IMR-90 (cell line): ENCODE data around the gene CDH23. TPM values are rescaled to one million over a fixed set of nuclear protein-coding genes. Genes with fewer than 3 reads are reported as not detected.

ENCODE experiments used
- ATAC-seq: fragments of 200-7000 bp; cut with Tn5 transposase; 2 replicates; pipeline ENCODE4 v1.9.1; 2020; ENCODE audit warnings: low read depth, mild to moderate bottlenecking, moderate library complexity
- BruUV-seq: library from RNA; stranded (reverse); fragments of 400-500 nt; replicated peaks from 2 replicates; lab custom pipeline; 2021; lab: Mats Ljungman, UMichigan
- CTCF ChIA-PET: fragments of 300-600 bp; formaldehyde crosslinking; extraction: SDS; loops from one replicate; lab custom pipeline; 2021; ENCODE audit warnings: antibody characterized with exemption; lab: Yijun Ruan, JAX
- POLR2A ChIA-PET: fragments of 300-600 bp; sonication (Branson Sonifier 250); formaldehyde crosslinking; loops from one replicate; lab custom pipeline; 2022; ENCODE audit warnings: antibody characterized with exemption; ENCODE audit not compliant: unreplicated experiment; lab: Charles Lee
- DNase-seq: peaks from one replicate; pipeline ENCODE4 v3.0.0; 2013
- H2AFZ ChIP-seq: replicated peaks from 2 replicates; pipeline ENCODE3; 2013; ENCODE audit warnings: low read length, mild to moderate bottlenecking; ENCODE audit not compliant: poor library complexity
- H2AK5ac ChIP-seq: 2 replicates; pipeline ENCODE4 v1.6.1; 2013; ENCODE audit warnings: low read depth, low read length, inconsistent platforms
- H2AK9ac ChIP-seq: replicated peaks from 2 replicates; pipeline ENCODE3; 2013; ENCODE audit warnings: mild to moderate bottlenecking, low read depth, low read length, moderate library complexity; ENCODE audit not compliant: poor library complexity
- H2BK120ac ChIP-seq: 2 replicates; pipeline ENCODE4 v1.6.1; 2013; ENCODE audit warnings: low read depth, low read length, inconsistent platforms
- H2BK15ac ChIP-seq: 3 replicates; pipeline ENCODE4 v1.6.1; 2013; ENCODE audit warnings: low read depth, low read length, inconsistent platforms
- H2BK20ac ChIP-seq: 2 replicates; pipeline ENCODE4 v1.6.1; 2013; ENCODE audit warnings: low read depth, mild to moderate bottlenecking, inconsistent platforms, low read length, moderate library complexity
- H2BK5ac ChIP-seq: 2 replicates; pipeline ENCODE4 v1.6.1; 2013; ENCODE audit warnings: mild to moderate bottlenecking, low read depth, low read length, inconsistent platforms; ENCODE audit not compliant: poor library complexity, severe bottlenecking
- H3K14ac ChIP-seq: replicated peaks from 2 replicates; pipeline ENCODE4 v1.6.1; 2013; ENCODE audit warnings: low read depth, low read length, inconsistent platforms
- H3K18ac ChIP-seq: 2 replicates; pipeline ENCODE4 v1.6.1; 2013; ENCODE audit warnings: low read depth, low read length, control low read depth
- H3K23ac ChIP-seq: 2 replicates; pipeline ENCODE4 v1.6.1; 2013; ENCODE audit warnings: low read depth, low read length, inconsistent platforms
- H3K27ac ChIP-seq: 2 replicates; pipeline ENCODE4 v1.5.1; 2013; ENCODE audit warnings: mild to moderate bottlenecking, control low read depth, low read length; ENCODE audit not compliant: insufficient read depth
- H3K27me3 ChIP-seq: 2 replicates; pipeline ENCODE4 v1.6.1; 2013; ENCODE audit warnings: low read length; ENCODE audit not compliant: control insufficient read depth, insufficient read depth
- H3K36me3 ChIP-seq: 2 replicates; pipeline ENCODE4 v1.6.1; 2013; ENCODE audit warnings: low read length, mixed read lengths; ENCODE audit not compliant: control insufficient read depth, insufficient read depth
- H3K4ac ChIP-seq: 2 replicates; pipeline ENCODE4 v1.6.1; 2013; ENCODE audit warnings: low read depth, low read length, inconsistent platforms
- H3K4me1 ChIP-seq: 2 replicates; pipeline ENCODE4 v1.6.1; 2013; ENCODE audit warnings: low read length, mixed read lengths; ENCODE audit not compliant: control insufficient read depth, insufficient read depth
- H3K4me2 ChIP-seq: 2 replicates; pipeline ENCODE4 v1.6.1; 2013; ENCODE audit warnings: low read depth, mild to moderate bottlenecking, control low read depth, low read length, moderate library complexity
- H3K4me3 ChIP-seq: 2 replicates; pipeline ENCODE4 v1.5.1; 2013; ENCODE audit warnings: low read depth, mild to moderate bottlenecking, control low read depth, low read length, moderate library complexity; ENCODE audit not compliant: insufficient read depth
- H3K56ac ChIP-seq: 2 replicates; pipeline ENCODE4 v1.6.1; 2013; ENCODE audit warnings: low read length, inconsistent platforms; ENCODE audit not compliant: insufficient read depth; ENCODE audit errors: extremely low read depth
- H3K79me1 ChIP-seq, 2 experiments: 2 replicates each; pipeline ENCODE4 v1.6.1; 2013; ENCODE audit warnings: low read length in 2 of 2, inconsistent platforms in 1 of 2, low read depth in 1 of 2
- H3K9ac ChIP-seq: 2 replicates; pipeline ENCODE4 v1.6.1; 2013; ENCODE audit warnings: low read depth, low read length, control low read depth
- H3K9me1 ChIP-seq: 2 replicates; pipeline ENCODE4 v1.6.1; 2013; ENCODE audit warnings: low read length, inconsistent platforms; ENCODE audit not compliant: insufficient read depth
- H3K9me3 ChIP-seq: 2 replicates; pipeline ENCODE4 v1.6.1; 2013; ENCODE audit warnings: low read length; ENCODE audit not compliant: control insufficient read depth, insufficient read depth
- H4K20me1 ChIP-seq: 2 replicates; pipeline ENCODE4 v1.6.1; 2013; ENCODE audit warnings: low read length, inconsistent platforms; ENCODE audit not compliant: insufficient read depth
- H4K5ac ChIP-seq: 2 replicates; pipeline ENCODE4 v1.6.1; 2013; ENCODE audit warnings: mild to moderate bottlenecking, low read depth, low read length, control low read depth
- H4K8ac ChIP-seq, 2 experiments: 2 replicates each; pipeline ENCODE4 v1.6.1; 2013; ENCODE audit warnings: low read depth in 2 of 2, low read length in 2 of 2, control low read depth in 1 of 2, inconsistent platforms in 1 of 2
- H4K91ac ChIP-seq: 2 replicates; pipeline ENCODE4 v1.6.1; 2013; ENCODE audit warnings: low read depth, low read length, inconsistent platforms; ENCODE audit not compliant: insufficient read depth
- POLR2A ChIP-seq: IDR thresholded peaks from 2 replicates; pipeline ENCODE4 v1.6.1; 2012; ENCODE audit warnings: mild to moderate bottlenecking, low read depth, low read length
- SMC3 ChIP-seq: fragments of 150-350 bp; IDR thresholded peaks from 2 replicates; pipeline ENCODE4 v1.6.1; 2016; ENCODE audit warnings: low read depth, mild to moderate bottlenecking, antibody characterized with exemption, low read length, moderate library complexity
- WGBS, 2 experiments: methylation state at CpG; one replicate each; pipeline versions ENCODE4 v1.1.5 to v1.1.7; 2013; ENCODE audit warnings: missing lambda C conversion rate in 2 of 2; ENCODE audit not compliant: insufficient read length in 1 of 2; ENCODE audit errors: extremely low coverage in 2 of 2; 5-methylcytosine and 5-hydroxymethylcytosine counted together
- dilution Hi-C: fragments of 300-500 bp; cut with HindIII; formaldehyde crosslinking; loops from one replicate; pipeline ENCODE4 v1.14.3; 2018; ENCODE audit warnings: low sequenced_read_pairs; ENCODE audit not compliant: unreplicated experiment
- in situ Hi-C: fragments of 300-500 bp; cut with MboI; formaldehyde crosslinking; loops from 3 replicates; pipeline ENCODE4 v1.14.3; 2019; ENCODE audit warnings: low sequenced_read_pairs, inconsistent platforms, mixed read lengths
- intact Hi-C: fragments of 100-400 bp; cut with micrococcal nuclease; formaldehyde crosslinking; loops from 2 replicates; pipeline ENCODE4 v1.10.0; 2022
- polyA plus RNA-seq, 3 experiments: library from polyadenylated mRNA; depleted of rRNA; stranded (reverse); fragments of >200 nt; gene quantifications; 2 replicates each; pipeline ENCODE4 v1.2.3, GENCODE V29; 2012; ENCODE audit warnings: low replicate concordance in 1 of 3
- total RNA-seq: library from RNA; depleted of rRNA; stranded (reverse); fragments of >200 nt; gene quantifications from 2 replicates; pipeline ENCODE4 v1.2.3, GENCODE V29; 2012
- TF ChIP-seq, protein P1 (sequence below): conservative IDR thresholded peaks from 2 replicates; pipeline ENCODE4 v1.5.1; 2012; ENCODE audit warnings: mild to moderate bottlenecking, low read depth, low read length, improper control_type of control experiment

The CDH23 gene
- total and polyA plus RNA-seq, 2 of the 4 experiments (the other 2 are of a cell fraction): under 0.01 to 0.03 TPM

GRCh38 chr10:71623098-71623985 is 226.6 kb downstream of the CDH23 start:
- intact Hi-C loops: no loop called here
- Histone ChIP-seq H3K14ac (no peak overlapping the region), H4K20me1 (no peaks in the 10 kb centered on the region), H2AFZ (peak overlapping the region; percentile 72), H3K18ac (no peak overlapping the region), H3K36me3 (no peaks in the 10 kb centered on the region), H3K56ac (no peak overlapping the region), H3K9ac (no peak overlapping the region), H2BK120ac (no peak overlapping the region), H2BK20ac (no peak overlapping the region; the same call in 1 of the 2 replicates), H4K8ac (no peak overlapping the region), H3K9me1 (no peaks in the 10 kb centered on the region), H2AK5ac (0 out of 2 replicates have a peak overlapping the region, but pooled peaks have one; percentile 6), H3K4me3 (no peak overlapping the region), H3K27me3 (peaks cover 27% of the 10 kb centered on the region), H3K27ac (no peak overlapping the region), H3K79me1 (no peaks in the 10 kb centered on the region), H3K4me1 (peaks cover 6% of the 10 kb centered on the region; the same call in 1 of the 2 replicates), H2BK15ac (no peak overlapping the region), H3K9me3 (no peaks in the 10 kb centered on the region), H2BK5ac (no peak overlapping the region), H4K91ac (no peak overlapping the region; the same call in 1 of the 2 replicates), H2AK9ac (peak overlapping the region; percentile 90), H3K23ac (no peak overlapping the region), H3K4ac (no peak overlapping the region), H4K5ac (no peak overlapping the region), H3K4me2 (no peak overlapping the region)
- ChIA-PET CTCF (interaction anchor here (1.0 kb wide), 1 partner anchor 15 kb away, joined by 5 read pairs; no protein-coding TSS in a partner anchor), POLR2A (no interaction called here)
- BruUV-seq: no TSS peak
- peak; percentile 75 for ATAC-seq
- in situ Hi-C loops: no loop called here
- TF ChIP-seq, protein P1, sequence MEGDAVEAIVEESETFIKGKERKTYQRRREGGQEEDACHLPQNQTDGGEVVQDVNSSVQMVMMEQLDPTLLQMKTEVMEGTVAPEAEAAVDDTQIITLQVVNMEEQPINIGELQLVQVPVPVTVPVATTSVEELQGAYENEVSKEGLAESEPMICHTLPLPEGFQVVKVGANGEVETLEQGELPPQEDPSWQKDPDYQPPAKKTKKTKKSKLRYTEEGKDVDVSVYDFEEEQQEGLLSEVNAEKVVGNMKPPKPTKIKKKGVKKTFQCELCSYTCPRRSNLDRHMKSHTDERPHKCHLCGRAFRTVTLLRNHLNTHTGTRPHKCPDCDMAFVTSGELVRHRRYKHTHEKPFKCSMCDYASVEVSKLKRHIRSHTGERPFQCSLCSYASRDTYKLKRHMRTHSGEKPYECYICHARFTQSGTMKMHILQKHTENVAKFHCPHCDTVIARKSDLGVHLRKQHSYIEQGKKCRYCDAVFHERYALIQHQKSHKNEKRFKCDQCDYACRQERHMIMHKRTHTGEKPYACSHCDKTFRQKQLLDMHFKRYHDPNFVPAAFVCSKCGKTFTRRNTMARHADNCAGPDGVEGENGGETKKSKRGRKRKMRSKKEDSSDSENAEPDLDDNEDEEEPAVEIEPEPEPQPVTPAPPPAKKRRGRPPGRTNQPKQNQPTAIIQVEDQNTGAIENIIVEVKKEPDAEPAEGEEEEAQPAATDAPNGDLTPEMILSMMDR: 0 out of 2 replicates have a peak, but pooled peaks have one; percentile 18
- TF ChIP-seq POLR2A (no peak), SMC3 (0 out of 2 replicates have a peak, but pooled peaks have one; percentile 10)
- DNase-seq: peak; percentile 24
- WGBS, 2 experiments: 92% methylated on average over 5 of the region's 11 CpGs; no CpG with 5 or more reads in 1 of the 2 experiments
- dilution Hi-C loops: no loop called here
